Heart left ventricle (tissue), 13 donors: ENCODE measurements around the gene PHF1.

ENCODE experiments used
- POLR2A ChIP-seq, 2 donors: fragments of 450-650 bp; IDR thresholded peaks; one replicate each; pipeline ENCODE4 v1.6.1; 2017; ENCODE audit warnings: antibody characterized with exemption in 2 of 2, mild to moderate bottlenecking in 2 of 2, moderate library complexity in 2 of 2
- TF ChIP-seq, protein P1 (sequence below), 12 donors: fragments of 200-600 bp; sonication (generic) in 4 of 12; IDR thresholded peaks; one replicate each; pipeline versions ENCODE4 v1.5.0 to v1.8.0; 2018 to 2022; ENCODE audit warnings: antibody characterized with exemption in 12 of 12, mild to moderate bottlenecking in 5 of 12
- donor health status: ischemic (EF 13 %, LVEDD 7.1; RV severe dilation, severe dysfunction).
- donor health status: DM: no; HTN: yes; CAD: no.
- donor health status: DM: no; HTN: no; CAD: no.
- donor health status: ischemic (EF 25% LVEDD 6.9; RV normal size, moderate dysfunction).
- donor health status: ischemic (EF 25% LVEDD 5.7; RV mildly dilated, moderate dysfunction).
- donor health status: ischemic (EF 35%, LVEDD 5.7; RV mildly dilated, moderate dysfunction).
- donor health status: nonischemic (EF 11% LVEDD 7.7; RV severe dilation, severe dysfunction).
- donor health status: DM: yes; HTN: yes; CAD: no.
- donor health status: PGD.
- donor health status: ischemic (EF 29% LVEDD 5.4; RV normal size, mild dysfunction).
- donor health status: nonischemic (EF 23%, LVEDD 6.1; RV moderate dilation, normal function).

DNA sequence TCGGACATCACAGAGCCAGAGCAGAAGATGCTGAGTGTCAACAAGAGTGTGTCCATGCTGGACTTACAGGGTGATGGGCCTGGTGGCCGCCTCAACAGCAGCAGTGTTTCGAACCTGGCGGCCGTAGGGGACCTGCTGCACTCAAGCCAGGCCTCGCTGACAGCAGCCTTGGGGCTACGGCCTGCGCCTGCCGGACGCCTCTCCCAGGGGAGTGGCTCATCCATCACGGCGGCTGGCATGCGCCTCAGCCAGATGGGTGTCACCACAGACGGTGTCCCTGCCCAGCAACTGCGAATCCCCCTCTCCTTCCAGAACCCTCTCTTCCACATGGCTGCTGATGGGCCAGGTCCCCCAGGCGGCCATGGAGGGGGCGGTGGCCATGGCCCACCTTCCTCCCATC lies 32.2 kb downstream of the PHF1 start:
- TF ChIP-seq, protein P1, sequence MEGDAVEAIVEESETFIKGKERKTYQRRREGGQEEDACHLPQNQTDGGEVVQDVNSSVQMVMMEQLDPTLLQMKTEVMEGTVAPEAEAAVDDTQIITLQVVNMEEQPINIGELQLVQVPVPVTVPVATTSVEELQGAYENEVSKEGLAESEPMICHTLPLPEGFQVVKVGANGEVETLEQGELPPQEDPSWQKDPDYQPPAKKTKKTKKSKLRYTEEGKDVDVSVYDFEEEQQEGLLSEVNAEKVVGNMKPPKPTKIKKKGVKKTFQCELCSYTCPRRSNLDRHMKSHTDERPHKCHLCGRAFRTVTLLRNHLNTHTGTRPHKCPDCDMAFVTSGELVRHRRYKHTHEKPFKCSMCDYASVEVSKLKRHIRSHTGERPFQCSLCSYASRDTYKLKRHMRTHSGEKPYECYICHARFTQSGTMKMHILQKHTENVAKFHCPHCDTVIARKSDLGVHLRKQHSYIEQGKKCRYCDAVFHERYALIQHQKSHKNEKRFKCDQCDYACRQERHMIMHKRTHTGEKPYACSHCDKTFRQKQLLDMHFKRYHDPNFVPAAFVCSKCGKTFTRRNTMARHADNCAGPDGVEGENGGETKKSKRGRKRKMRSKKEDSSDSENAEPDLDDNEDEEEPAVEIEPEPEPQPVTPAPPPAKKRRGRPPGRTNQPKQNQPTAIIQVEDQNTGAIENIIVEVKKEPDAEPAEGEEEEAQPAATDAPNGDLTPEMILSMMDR (IDR thresholded peaks at IDR 0.05), result no peak
- no peak for TF ChIP-seq POLR2A (IDR thresholded peaks at IDR 0.05)
